HG02973 (cell line): ENCODE results near the gene CHAF1B.

Experiments used
- ATAC-seq: cut with Tn5 transposase; IDR thresholded peaks from one replicate; pipeline ENCODE4 v1.9.1; 2021; ENCODE audit warnings: moderate library complexity; ENCODE audit not compliant: unreplicated experiment

Gene CHAF1B

DNA sequence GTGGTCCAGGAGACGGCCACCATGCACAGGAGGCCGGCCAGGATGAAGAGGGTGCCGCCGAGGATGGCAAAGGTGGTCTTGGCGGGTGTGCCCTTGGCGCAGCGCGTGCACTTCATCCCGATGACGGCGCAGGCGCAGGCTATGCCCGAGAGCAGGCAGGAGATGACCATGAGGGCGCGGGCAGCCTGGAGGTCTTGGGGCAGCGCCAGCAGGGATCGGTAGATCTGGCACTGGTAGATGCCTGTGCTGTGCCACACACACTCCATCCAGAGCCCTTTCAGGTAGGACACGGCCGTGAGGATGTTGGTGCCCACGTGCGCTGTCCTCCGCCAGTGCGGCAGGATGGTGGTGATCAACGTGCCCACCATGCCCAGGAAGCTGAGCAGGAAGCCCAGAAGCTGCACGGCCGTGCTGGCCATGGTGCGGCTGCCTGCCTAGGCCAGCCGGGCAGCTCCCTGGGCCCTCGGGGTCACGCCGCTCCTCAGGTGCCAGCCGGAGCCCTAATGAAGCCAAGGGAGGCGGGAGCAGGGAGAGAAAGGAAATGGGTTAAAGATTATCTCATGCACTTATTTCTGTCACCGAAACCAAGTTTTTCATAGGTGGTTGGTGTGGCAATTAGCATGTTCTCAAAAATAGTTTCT is 76.2 kb downstream of the CHAF1B start:
- ATAC-seq, result no peak

DNA sequence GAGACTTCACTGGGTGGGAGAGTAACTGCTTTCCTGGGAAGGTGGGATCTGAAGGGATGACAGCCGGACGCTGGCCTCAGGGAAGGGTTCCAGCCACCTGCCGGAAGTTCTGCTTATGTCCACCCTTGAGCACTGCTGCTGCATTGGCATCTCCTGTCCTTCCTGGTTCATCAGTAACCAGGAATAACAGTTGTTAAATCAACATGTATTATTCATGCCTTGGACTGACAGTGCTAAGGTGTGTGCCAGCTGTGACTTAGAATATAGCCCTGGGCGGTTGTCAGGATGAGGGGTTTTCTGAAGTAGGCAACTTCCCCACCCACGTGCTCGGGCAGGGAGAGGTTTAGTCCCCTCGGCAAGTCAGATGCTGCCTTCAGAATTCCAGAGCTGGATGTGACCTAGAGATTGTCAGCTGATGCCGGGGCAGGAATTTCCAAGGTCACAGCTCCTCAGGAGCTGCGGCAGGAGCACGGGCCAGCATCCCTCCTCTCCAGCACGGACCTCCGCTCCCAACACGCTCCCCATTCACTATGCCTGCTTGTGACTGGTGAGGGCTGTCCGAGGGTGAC is 76.8 kb downstream of the CHAF1B start:
- ATAC-seq, result no peak

DNA sequence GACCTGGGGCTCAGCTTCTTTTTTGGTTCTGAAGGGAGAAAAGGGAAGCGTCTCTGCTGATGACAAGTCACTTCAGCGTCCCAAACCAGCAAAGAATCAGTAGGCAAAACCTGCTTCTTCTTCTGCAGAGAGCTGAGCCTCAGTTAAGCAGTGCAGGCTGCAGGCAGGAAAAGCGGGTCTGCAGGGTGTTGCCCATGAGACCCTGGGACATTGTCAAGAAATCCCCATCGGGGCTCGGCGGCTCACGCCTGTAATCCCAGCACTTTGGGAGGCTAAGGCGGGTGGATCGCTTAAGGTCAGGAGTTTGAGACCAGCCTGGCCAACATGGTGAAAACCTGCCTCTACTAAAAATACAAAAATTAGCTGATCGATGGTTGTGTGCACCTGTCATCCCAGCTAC is 78.0 kb downstream of the CHAF1B start:
- no peak for ATAC-seq

- no peak for ATAC-seq
These were observed 78.8 kb downstream of the CHAF1B start for GRCh38 chr21:36463991-36464390.

DNA sequence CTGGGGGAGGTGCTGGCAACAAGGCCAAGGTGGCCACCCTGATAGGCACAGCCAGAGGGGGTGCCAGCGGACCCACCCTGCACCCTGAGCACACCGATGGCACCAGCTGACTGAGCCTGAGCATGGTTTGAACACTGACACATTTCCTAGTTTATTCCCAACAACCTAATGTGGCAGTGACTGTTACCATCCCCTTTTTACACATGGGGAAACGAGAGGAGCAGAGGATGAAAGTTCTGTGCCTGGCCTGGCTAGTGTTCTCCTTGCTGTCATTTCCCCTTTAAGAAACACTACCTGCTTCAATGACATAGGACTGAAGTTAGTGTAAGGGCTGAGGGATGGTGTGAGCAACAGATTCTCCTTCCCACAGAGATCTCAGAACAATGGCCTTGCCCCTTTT is 79.4 kb downstream of the CHAF1B start:
- ATAC-seq, result no peak

- ATAC-seq, result no peak
These were observed 80.3 kb downstream of the CHAF1B start for GRCh38 chr21:36465478-36465877.

DNA sequence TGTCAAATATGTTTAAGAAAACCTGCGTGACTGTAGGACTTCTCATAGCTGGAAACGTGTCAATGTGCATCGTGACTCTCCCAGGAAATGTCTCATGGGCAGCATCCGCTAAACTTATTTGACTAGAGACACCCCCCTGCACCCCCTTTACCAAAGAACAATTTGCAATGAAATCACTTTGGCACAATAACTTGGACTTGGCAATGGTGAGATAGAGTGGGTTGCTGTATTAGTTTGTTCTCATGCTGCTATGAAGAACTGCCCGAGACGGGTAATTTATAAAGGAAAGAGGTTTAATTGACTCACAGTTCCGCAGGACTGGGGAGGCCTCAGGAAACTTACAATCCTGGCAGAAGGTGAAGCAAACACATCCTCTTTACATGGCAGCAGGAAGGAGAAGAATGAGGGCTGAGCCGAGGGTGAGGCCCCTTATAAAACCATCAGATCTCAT is 80.9 kb downstream of the CHAF1B start:
- no peak for ATAC-seq
